Fibroblast of villous mesenchyme (primary cell): ENCODE data around the gene SNX25. TPM values are rescaled to one million over a fixed set of nuclear protein-coding genes. Genes with fewer than 3 reads are reported as not detected.
A peak's percentile ranks its signal among the peaks of the same experiment; 100 is the strongest.

Experiments used
- DNase-seq: peaks from one replicate; pipeline ENCODE4 v3.0.0-alpha.2; 2010; ENCODE audit warnings: low read depth
- H3K4me3 ChIP-seq: 2 replicates; pipeline ENCODE4 v1.5.1; 2011; ENCODE audit warnings: low read depth, mild to moderate bottlenecking, low read length
- total RNA-seq: library from RNA; depleted of rRNA; stranded (reverse); fragments of >200 nt; gene quantifications from 2 replicates; pipeline ENCODE4 v1.2.3, GENCODE V29; 2012
- TF ChIP-seq, protein P1 (sequence below): IDR thresholded peaks from 2 replicates; pipeline ENCODE4 v1.5.1; 2012; ENCODE audit warnings: low read depth, mild to moderate bottlenecking, low read length; ENCODE audit not compliant: insufficient read depth

Gene SNX25
- total RNA-seq, 1 donor: 47.1 TPM

DNA sequence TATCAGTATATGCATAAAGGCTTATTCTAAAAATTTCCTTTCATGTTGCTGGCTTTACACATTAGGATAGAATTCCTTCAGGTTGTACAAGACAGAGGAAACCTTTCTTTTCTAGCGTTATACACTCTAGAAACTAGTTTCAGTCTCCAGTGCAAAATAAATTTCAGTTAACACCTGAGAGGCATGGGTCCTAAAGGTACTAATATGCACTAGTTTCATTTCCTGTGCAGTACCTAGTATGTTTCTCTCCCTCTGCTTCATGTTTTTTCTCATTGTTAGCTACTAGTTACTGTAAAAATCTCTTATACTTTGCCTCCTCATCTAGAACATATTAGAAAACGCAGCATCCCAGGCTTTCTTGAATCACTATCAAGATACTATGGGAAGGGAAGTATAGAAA is 54.0 kb downstream of the SNX25 start:
- TF ChIP-seq, protein P1, sequence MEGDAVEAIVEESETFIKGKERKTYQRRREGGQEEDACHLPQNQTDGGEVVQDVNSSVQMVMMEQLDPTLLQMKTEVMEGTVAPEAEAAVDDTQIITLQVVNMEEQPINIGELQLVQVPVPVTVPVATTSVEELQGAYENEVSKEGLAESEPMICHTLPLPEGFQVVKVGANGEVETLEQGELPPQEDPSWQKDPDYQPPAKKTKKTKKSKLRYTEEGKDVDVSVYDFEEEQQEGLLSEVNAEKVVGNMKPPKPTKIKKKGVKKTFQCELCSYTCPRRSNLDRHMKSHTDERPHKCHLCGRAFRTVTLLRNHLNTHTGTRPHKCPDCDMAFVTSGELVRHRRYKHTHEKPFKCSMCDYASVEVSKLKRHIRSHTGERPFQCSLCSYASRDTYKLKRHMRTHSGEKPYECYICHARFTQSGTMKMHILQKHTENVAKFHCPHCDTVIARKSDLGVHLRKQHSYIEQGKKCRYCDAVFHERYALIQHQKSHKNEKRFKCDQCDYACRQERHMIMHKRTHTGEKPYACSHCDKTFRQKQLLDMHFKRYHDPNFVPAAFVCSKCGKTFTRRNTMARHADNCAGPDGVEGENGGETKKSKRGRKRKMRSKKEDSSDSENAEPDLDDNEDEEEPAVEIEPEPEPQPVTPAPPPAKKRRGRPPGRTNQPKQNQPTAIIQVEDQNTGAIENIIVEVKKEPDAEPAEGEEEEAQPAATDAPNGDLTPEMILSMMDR: no peak
- DNase-seq: no peak
- H3K4me3 ChIP-seq: no peak overlapping the region

- H3K4me3 ChIP-seq: no peak overlapping the region
- TF ChIP-seq, protein P1: no peak
- DNase-seq: peak; percentile 71
These were observed 56.5 kb downstream of the SNX25 start for GRCh38 chr4:185265942-185266341.

DNA sequence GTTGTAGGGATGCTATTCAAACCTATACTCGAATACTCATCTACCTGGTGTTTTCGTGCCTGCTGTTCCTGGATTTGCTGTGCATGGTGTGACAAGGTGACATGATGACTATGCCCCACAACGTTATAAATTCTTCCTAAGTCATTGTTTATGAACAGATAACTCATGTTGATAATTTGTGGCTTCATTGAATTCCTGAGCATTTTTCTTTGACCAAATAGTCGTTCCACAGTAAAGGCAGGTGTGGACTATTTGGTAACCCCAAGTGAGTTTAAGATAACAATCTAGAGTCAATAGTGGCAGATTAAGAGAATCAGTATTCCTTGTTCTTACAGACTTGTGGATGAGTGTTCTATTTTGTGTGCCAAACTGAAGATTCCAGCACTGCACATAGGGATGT is 59.9 kb downstream of the SNX25 start:
- H3K4me3 ChIP-seq: no peak overlapping the region
- TF ChIP-seq, protein P1: no peak
- DNase-seq: no peak

DNA sequence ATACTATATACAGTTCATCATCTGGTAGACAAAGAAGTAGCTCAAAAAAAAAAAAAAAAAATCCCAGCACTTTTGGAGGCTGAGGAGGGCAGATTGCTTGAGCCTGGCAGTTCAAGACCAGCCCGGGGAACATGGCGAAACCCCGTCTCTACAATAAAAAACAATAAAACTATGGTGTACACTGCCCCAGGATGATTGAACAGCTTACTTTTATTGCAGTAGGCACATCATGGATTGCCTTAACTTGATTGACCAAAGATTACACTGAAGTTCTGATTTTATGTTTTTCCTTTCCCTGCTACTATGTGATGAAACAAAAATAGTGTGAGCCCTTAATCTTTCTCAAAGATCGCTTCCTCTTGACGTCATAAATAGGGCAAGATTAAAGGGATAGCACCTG is 60.6 kb downstream of the SNX25 start:
- DNase-seq: no peak
- TF ChIP-seq, protein P1: no peak

DNA sequence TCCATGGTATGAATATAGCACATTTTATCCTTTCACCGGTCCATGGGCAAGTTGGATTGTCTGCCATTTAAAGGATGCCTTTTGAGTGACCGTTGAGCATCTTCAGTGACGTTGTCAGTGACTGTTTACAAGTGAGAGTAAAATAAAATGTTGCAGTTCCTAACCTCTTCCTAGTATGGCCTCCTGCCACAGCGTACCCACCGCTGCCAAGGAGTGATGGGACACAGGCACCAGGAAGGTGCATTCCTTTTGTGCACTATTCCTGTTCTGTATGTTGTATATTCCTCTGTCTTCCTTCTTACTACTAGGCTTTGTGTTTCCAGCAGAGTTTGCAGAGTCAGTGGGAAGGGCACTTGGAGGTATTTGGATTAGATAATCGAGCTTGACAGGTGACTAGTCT is 61.5 kb downstream of the SNX25 start:
- no peak for DNase-seq
- TF ChIP-seq, protein P1: no peak
- no peak overlapping the region for H3K4me3 ChIP-seq

More for the DNA sequence above, 60.6 kb downstream of the SNX25 start:
- no peak overlapping the region for H3K4me3 ChIP-seq

GRCh38 chr4:185272245-185272644 is 62.8 kb downstream of the SNX25 start:
- DNase-seq: no peak
- TF ChIP-seq, protein P1: no peak
- no peak overlapping the region for H3K4me3 ChIP-seq

- peak; percentile 24 for DNase-seq
- TF ChIP-seq, protein P1: no peak
- no peak overlapping the region for H3K4me3 ChIP-seq
These were observed 66.1 kb downstream of the SNX25 start for GRCh38 chr4:185275501-185275900.
